ENCODE measurements around the gene GM2A.
"Not testable (repeated sequence)": the region's sequence is repeated elsewhere in the genome, so short reads cannot be mapped to it uniquely, and the experiment has no call there.

The GM2A gene

GRCh38 chr5:151228986-151229385 lies 24.0 kb upstream of the GM2A start:
- DNase-seq, result no peak

GRCh38 chr5:151230048-151230680 lies 22.8 kb upstream of the GM2A start:
- no peak for DNase-seq

GRCh38 chr5:151231359-151231758 lies 21.6 kb upstream of the GM2A start:
- no peak for DNase-seq

DNA sequence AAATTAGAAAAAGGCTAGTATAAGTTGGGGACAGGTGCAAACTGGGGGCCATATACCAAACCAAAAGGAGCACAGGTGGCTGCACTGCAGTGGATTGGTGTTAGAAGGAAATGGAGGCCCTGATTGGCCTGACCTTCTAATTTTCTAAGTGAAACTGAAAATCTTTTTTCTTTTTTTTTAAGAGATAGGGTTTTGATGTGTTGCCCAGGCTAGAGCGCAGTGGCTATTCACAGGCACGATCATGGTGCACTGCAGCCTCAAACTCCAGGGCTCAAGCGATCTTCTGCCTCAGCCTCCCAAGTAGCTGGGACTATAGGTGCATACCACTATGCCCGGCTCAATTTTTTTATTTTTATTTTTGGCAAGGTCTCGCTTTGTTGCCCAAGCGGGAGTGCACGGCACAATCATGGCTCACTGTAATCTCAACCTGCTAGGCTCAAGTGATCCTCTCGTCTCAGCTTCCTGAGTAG lies 19.3 kb upstream of the GM2A start:
- no peak for DNase-seq

GRCh38 chr5:151234476-151235238 lies 18.3 kb upstream of the GM2A start:
- no peak for DNase-seq

DNA sequence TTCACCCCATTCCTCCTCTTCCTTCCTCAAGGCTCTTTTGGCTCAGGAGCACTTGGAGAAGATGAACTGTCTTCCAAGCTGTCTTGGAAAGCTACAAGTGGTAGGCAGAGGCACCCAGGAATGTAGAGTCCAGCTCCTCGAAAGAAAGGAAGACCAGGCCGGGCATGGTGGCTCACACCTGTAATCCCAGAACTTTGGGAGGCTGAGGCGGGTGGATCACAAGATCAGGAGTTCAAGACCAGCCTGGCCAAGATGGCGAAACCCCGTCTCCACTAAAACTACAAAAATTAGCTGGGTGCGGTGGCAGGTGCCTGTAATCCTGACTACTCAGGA lies 17.8 kb upstream of the GM2A start:
- not testable (repeated sequence) for DNase-seq

GRCh38 chr5:151236888-151237287 lies 16.1 kb upstream of the GM2A start:
- no peak for DNase-seq

GRCh38 chr5:151237685-151238084 lies 15.3 kb upstream of the GM2A start:
- DNase-seq, result no peak

DNA sequence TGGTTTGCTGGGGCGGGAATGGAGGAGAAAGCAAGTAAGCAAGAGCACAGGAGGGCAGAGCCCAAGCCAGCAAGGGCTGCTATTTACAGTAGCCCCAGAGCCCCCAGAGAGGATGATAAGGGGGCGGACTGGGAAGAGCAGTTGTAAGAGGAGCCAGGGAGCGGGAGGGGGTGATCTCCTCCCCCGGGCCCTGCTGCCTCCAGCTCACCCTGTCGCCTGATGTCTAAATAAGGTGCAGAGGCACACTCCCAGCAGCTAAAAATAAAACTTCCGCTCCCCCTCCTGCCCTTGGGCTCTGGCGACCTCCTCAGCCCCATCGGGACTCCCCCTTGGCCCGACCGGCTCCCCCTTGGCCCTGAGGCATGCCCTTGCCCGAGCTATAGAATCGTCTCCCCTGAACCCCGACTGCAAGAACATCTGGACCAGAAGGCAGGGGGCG lies 14.7 kb upstream of the GM2A start:
- no peak for DNase-seq

DNA sequence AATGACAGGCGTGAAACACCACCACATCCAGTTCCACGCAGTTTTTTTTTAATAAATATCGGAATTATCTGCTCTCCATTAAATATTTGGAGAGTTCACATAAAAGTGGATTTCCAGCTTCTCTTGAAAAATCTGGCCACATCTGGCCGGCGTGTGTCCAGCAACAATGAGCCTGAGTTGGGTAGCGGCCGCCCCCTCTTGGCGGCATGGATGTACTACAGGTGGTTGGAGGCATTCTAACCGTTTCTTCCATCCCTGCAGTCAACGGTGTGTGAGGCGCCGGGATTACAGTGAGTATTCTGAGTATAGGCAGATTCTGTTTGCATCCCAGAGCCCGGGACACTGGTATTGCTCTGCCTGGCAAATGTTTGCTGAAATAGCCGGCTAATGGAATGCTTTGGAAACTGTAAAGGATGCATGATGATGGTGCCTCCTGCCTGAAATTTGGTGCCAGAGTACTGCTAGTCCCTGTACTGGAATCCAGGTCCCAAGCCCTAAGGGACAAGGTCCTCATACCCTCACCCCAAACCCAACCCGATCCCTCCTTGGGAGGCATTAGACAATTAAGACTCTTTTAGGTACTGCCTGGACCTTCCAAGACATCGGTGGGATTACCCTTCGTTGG lies 13.6 kb upstream of the GM2A start:
- no peak for DNase-seq

- not testable (repeated sequence) for DNase-seq
These were observed 12.6 kb upstream of the GM2A start for GRCh38 chr5:151240268-151240835.

GRCh38 chr5:151240924-151241635 lies 11.9 kb upstream of the GM2A start:
- DNase-seq, result no peak

- DNase-seq, result no peak
These were observed 9.9 kb upstream of the GM2A start for GRCh38 chr5:151243127-151243526.

- DNase-seq, result no peak
These were observed 9.4 kb upstream of the GM2A start for GRCh38 chr5:151243564-151243963.

DNA sequence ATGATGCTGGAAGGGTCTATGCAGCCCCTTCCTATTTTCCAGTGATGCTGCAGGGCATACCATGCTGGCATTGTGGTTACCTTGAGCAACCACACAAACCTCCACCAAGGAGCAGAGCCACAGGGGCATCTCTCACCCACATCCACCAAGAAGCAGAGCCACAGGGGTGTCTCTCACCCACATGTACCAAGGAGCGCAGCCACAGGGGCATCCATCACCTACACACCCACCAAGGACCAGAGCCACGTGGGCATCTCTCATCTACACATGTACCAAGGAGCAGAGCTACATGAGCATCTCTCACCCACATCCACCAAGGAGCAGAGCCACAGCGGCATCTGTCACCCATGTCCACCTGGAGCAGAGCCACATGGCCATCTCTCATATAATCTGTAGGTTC lies 8.8 kb upstream of the GM2A start:
- no peak for DNase-seq

GRCh38 chr5:151245680-151246219 lies 7.2 kb upstream of the GM2A start:
- DNase-seq, result no peak

- no peak for DNase-seq
These were observed 4.3 kb upstream of the GM2A start for GRCh38 chr5:151248651-151249050.

DNA sequence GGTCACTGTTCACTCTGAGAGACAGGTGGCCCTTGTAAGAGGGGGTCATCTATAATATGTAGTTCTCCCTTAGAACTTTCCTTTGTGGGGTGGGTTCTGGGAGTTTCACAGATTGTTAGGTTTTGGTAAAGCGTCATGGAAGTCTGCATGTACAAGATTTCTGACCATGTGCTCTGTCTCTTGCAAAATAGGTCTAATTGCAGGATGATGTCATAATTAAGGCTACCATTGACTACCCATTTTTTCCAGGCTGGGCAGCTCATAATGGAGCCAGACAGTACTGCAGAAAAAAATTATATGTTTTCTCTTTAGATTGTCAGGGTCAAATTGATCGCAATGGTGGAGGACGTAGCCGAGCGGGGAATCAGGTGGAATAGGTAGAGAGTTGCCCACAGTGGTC lies 3.7 kb upstream of the GM2A start:
- no peak for DNase-seq

- no peak for DNase-seq
These were observed 2.5 kb upstream of the GM2A start for GRCh38 chr5:151250346-151251000.

GRCh38 chr5:151251001-151251551 lies 1.9 kb upstream of the GM2A start:
- DNase-seq, result no peak

- DNase-seq, result no peak
These were observed 1.4 kb upstream of the GM2A start for GRCh38 chr5:151251621-151252020.

GRCh38 chr5:151253605-151253950 lies 593 bp downstream of the GM2A start:
- DNase-seq, result no peak
